Hepatocyte (in vitro differentiated cells): ENCODE data around the gene SLC16A3. TPM values are rescaled to one million over a fixed set of nuclear protein-coding genes. Genes with fewer than 3 reads are reported as not detected.

Experiments
- DNase-seq: peaks from one replicate; pipeline ENCODE4 v3.0.0-alpha.2; 2016; ENCODE audit warnings: low spot score
- H2AFZ ChIP-seq: fragments of 200-600 bp; sonication (generic); 2 replicates; pipeline ENCODE4 v1.6.0; 2016; ENCODE audit warnings: antibody characterized with exemption, mild to moderate bottlenecking
- H3K27ac ChIP-seq: fragments of 200-600 bp; sonication (generic); 2 replicates; pipeline ENCODE4 v1.5.1; 2016; ENCODE audit warnings: mild to moderate bottlenecking
- H3K27me3 ChIP-seq: fragments of 200-600 bp; sonication (generic); 2 replicates; pipeline ENCODE4 v1.6.1; 2016
- H3K36me3 ChIP-seq: fragments of 200-600 bp; sonication (generic); replicated peaks from 2 replicates; pipeline ENCODE4 v1.5.1; 2016; ENCODE audit warnings: low read depth; ENCODE audit not compliant: insufficient read depth
- H3K4me1 ChIP-seq: fragments of 200-600 bp; sonication (generic); 2 replicates; pipeline ENCODE4 v1.5.1; 2016; ENCODE audit warnings: mild to moderate bottlenecking, moderate library complexity; ENCODE audit not compliant: insufficient read depth
- H3K4me2 ChIP-seq: fragments of 200-600 bp; sonication (generic); 2 replicates; pipeline ENCODE4 v1.6.0; 2016
- H3K4me3 ChIP-seq: fragments of 200-600 bp; sonication (generic); 2 replicates; pipeline ENCODE4 v1.5.1; 2016; ENCODE audit warnings: mild to moderate bottlenecking
- H3K79me2 ChIP-seq: fragments of 200-600 bp; sonication (generic); 2 replicates; pipeline ENCODE4 v1.6.0; 2017; ENCODE audit warnings: mild to moderate bottlenecking
- H3K9me2 ChIP-seq: fragments of 200-600 bp; sonication (generic); replicated peaks from 2 replicates; pipeline ENCODE4 v1.6.0; 2017; ENCODE audit warnings: mild to moderate bottlenecking; ENCODE audit not compliant: insufficient read depth
- H3K9me3 ChIP-seq: fragments of 200-600 bp; sonication (generic); 2 replicates; pipeline ENCODE4 v1.5.1; 2016; ENCODE audit warnings: low read depth, mild to moderate bottlenecking
- H4K20me1 ChIP-seq: fragments of 200-600 bp; sonication (generic); 2 replicates; pipeline ENCODE4 v1.6.0; 2016; ENCODE audit warnings: mild to moderate bottlenecking; ENCODE audit not compliant: insufficient read depth, poor library complexity, severe bottlenecking
- CTCF ChIP-seq: fragments of 200-600 bp; sonication (generic); IDR thresholded peaks from 2 replicates; pipeline ENCODE4 v1.5.1; 2016; ENCODE audit warnings: antibody characterized with exemption, mild to moderate bottlenecking; ENCODE audit not compliant: poor library complexity
- EZH2 ChIP-seq: fragments of 200-600 bp; sonication (generic); IDR thresholded peaks from 2 replicates; pipeline ENCODE4 v1.6.1; 2016; ENCODE audit warnings: antibody characterized with exemption, mild to moderate bottlenecking, borderline replicate concordance
- EZH2phosphoT487 ChIP-seq: fragments of 200-600 bp; sonication (generic); IDR thresholded peaks from one replicate; pipeline ENCODE4 v1.6.1; 2018; ENCODE audit warnings: antibody characterized with exemption, mild to moderate bottlenecking, low read depth, moderate library complexity; ENCODE audit not compliant: unreplicated experiment, severe bottlenecking
- WGBS: methylation state at CpG from one replicate; pipeline ENCODE4 v1.1.6; 2016; ENCODE audit warnings: low lambda C conversion rate; ENCODE audit errors: missing lambda C conversion rate; 5-methylcytosine and 5-hydroxymethylcytosine counted together
- polyA plus RNA-seq: library from polyadenylated mRNA; unstranded; fragments of >200 nt; fragmentation: Nextera tagmentation; extraction: Ambion mirVana; gene quantifications from 2 replicates; pipeline ENCODE4 v1.2.1, GENCODE V29; 2016
- total RNA-seq: library from RNA; depleted of rRNA; stranded (reverse); fragments of >200 nt; gene quantifications from 2 replicates; pipeline ENCODE4 v1.2.3, GENCODE V29; 2014

The SLC16A3 gene
- total and polyA plus RNA-seq, 2 experiments from 2014 or later, result 125 to 290 TPM

GRCh38 chr17:82201498-82201910 lies 27.3 kb upstream of the SLC16A3 start:
- H3K27ac ChIP-seq, result no peak overlapping the region

GRCh38 chr17:82202981-82203380 lies 25.9 kb upstream of the SLC16A3 start:
- TF ChIP-seq EZH2 (no peak), EZH2phosphoT487 (no peak)
- H2AFZ ChIP-seq, result no peak overlapping the region
- H3K27me3 ChIP-seq, result no peaks in the 10 kb centered on the region
- H3K4me3 ChIP-seq, result no peak overlapping the region
- H3K9me2 ChIP-seq, result no peaks in the 10 kb centered on the region
- H3K9me3 ChIP-seq, result no peaks in the 10 kb centered on the region
- H3K4me1 ChIP-seq, result peaks cover 8% of the 10 kb centered on the region
- H4K20me1 ChIP-seq, result no peaks in the 10 kb centered on the region
- WGBS, result 84% methylated on average over 10 of the region's 10 CpGs
- no peak for DNase-seq
- no peaks in the 10 kb centered on the region for H3K36me3 ChIP-seq
- H3K4me2 ChIP-seq, result no peak overlapping the region
- no peak overlapping the region for H3K27ac ChIP-seq
- H3K79me2 ChIP-seq, result no peaks in the 10 kb centered on the region

More at GRCh38 chr17:82201498-82201910, 27.3 kb upstream of the SLC16A3 start:
- H3K9me3 ChIP-seq, result no peaks in the 10 kb centered on the region
- TF ChIP-seq EZH2 (no peak), CTCF (no peak), EZH2phosphoT487 (no peak)
- no peaks in the 10 kb centered on the region for H3K27me3 ChIP-seq
- no peaks in the 10 kb centered on the region for H3K9me2 ChIP-seq
- no peak overlapping the region for H3K4me3 ChIP-seq
- no peaks in the 10 kb centered on the region for H4K20me1 ChIP-seq
- peaks cover 8% of the 10 kb centered on the region for H3K4me1 ChIP-seq
- WGBS, result 93% methylated on average over 23 of the region's 23 CpGs
- no peak overlapping the region for H2AFZ ChIP-seq
- H3K4me2 ChIP-seq, result no peak overlapping the region
- no peaks in the 10 kb centered on the region for H3K79me2 ChIP-seq
- no peaks in the 10 kb centered on the region for H3K36me3 ChIP-seq
- no peak for DNase-seq

GRCh38 chr17:82203920-82204319 lies 24.9 kb upstream of the SLC16A3 start:
- no peak overlapping the region for H3K4me3 ChIP-seq
- DNase-seq, result no peak
- H4K20me1 ChIP-seq, result no peaks in the 10 kb centered on the region
- H3K27ac ChIP-seq, result no peak overlapping the region
- no peak overlapping the region for H2AFZ ChIP-seq
- TF ChIP-seq CTCF (no peak), EZH2 (no peak), EZH2phosphoT487 (no peak)
- H3K27me3 ChIP-seq, result no peaks in the 10 kb centered on the region
- H3K36me3 ChIP-seq, result no peaks in the 10 kb centered on the region
- H3K4me2 ChIP-seq, result no peak overlapping the region
- H3K9me2 ChIP-seq, result no peaks in the 10 kb centered on the region
- H3K4me1 ChIP-seq, result peaks cover 8% of the 10 kb centered on the region
- WGBS, result 97% methylated on average over 18 of the region's 19 CpGs
- no peaks in the 10 kb centered on the region for H3K79me2 ChIP-seq
- no peaks in the 10 kb centered on the region for H3K9me3 ChIP-seq

- 77% methylated on average over 25 of the region's 25 CpGs for WGBS
- Histone ChIP-seq H3K4me1 (peaks cover 8% of the 10 kb centered on the region), H3K9me2 (no peaks in the 10 kb centered on the region), H3K79me2 (no peaks in the 10 kb centered on the region), H3K9me3 (no peaks in the 10 kb centered on the region), H3K27me3 (no peaks in the 10 kb centered on the region), H2AFZ (no peak overlapping the region), H3K27ac (peak overlapping the region; percentile 91), H3K36me3 (no peaks in the 10 kb centered on the region), H4K20me1 (no peaks in the 10 kb centered on the region), H3K4me2 (peak overlapping the region; percentile 65), H3K4me3 (no peak overlapping the region)
- DNase-seq, result peak; percentile 60
- no peak for TF ChIP-seq EZH2
- no peak for TF ChIP-seq EZH2phosphoT487
- no peak for TF ChIP-seq CTCF
These were observed 23.8 kb upstream of the SLC16A3 start for GRCh38 chr17:82204831-82205719.
